ENCODE measurements around the gene FZR1.
"Not testable (repeated sequence)": the region's sequence is repeated elsewhere in the genome, so short reads cannot be mapped to it uniquely, and the experiment has no call there.

Gene FZR1

DNA sequence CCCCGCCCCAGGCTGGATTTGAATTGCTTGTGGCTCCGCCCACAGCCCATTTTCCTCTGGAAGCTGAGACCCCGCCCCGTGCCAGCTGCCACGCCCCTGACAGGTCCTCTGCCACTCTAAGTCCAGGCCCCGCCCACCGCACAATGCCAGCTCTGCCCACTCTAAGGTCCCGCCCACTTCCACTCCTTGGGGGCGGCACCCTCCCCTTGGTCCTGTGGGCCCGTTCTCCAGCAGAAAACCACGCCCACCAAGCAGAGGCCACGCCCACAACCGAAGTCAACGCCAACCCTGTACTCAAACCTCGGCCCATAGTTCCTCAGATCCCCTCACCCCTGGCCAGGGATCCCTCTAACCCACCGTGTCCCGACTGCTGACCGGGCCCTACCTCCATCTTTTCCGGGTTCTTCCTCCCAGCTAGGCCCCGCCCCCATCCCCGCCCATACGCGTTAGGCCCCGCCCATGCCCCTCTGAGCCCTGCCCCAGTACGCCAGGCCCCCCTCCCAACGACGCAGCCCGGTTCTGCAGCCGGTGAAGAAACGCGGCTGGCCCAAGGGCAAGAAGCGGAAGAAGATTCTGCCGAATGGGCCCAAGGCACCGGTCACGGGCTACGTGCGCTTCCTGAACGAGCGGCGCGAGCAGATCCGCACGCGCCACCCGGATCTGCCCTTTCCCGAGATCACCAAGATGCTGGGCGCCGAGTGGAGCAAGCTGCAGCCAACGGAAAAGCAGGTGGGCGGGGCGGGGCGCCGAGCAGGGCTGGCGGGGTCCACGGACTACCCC, 67.9 kb downstream of the FZR1 start:
- DNase-seq (ENCODE audit: low read depth) = peak; percentile 49

DNA sequence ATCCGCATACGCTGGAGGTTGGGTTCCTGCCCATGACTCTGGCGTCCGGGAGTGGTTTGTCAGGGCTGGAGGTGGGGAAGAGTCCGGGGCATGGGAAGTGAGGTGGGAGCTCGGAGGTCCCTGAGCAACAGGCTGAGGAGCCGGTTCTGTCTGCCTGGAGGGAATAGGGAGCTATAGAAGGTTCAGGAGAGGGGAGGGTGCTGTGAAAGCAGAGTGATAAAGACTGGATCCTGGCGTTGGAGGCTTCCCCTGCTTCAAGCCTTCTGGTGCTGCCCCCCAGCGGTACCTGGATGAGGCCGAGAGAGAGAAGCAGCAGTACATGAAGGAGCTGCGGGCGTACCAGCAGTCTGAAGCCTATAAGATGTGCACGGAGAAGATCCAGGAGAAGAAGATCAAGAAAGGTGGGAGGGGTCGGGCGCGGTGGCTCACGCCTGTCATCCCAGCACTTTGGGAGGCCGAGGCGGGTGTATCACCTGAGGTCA, 69.2 kb downstream of the FZR1 start:
- no peak for DNase-seq (ENCODE audit: low read depth)

DNA sequence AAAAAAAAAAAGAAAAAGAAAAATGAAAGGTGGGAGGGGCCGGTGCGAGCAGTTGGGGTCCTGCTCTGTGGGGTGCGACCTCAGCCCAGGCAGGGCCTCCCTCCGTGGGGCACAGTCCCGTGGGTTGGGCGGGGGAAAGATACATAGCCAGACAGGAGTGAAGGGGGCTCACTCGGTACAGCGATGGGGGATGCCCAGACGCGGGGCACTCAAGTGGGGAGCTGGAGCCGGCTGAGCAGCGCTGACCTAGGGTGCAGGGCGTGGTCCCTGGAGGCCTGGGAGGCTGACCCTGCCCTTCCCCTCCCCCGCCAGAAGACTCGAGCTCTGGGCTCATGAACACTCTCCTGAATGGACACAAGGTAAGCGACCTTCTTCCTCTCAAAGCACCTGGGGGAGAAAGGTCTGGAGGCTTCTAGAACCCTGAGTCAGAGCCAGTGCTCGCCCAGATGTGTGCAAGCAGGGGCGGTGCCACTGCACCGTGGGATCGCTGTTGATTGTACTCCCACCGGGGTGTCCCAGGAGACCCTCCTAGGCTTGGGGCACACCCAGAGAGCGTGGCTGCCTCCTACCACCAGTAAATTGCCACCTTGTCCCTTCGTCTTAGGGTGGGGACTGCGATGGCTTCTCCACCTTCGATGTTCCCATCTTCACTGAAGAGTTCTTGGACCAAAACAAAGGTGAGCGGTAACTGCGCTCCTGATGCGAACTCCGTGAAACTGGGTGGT, 70.0 kb downstream of the FZR1 start:
- DNase-seq (ENCODE audit: low read depth) = no peak

DNA sequence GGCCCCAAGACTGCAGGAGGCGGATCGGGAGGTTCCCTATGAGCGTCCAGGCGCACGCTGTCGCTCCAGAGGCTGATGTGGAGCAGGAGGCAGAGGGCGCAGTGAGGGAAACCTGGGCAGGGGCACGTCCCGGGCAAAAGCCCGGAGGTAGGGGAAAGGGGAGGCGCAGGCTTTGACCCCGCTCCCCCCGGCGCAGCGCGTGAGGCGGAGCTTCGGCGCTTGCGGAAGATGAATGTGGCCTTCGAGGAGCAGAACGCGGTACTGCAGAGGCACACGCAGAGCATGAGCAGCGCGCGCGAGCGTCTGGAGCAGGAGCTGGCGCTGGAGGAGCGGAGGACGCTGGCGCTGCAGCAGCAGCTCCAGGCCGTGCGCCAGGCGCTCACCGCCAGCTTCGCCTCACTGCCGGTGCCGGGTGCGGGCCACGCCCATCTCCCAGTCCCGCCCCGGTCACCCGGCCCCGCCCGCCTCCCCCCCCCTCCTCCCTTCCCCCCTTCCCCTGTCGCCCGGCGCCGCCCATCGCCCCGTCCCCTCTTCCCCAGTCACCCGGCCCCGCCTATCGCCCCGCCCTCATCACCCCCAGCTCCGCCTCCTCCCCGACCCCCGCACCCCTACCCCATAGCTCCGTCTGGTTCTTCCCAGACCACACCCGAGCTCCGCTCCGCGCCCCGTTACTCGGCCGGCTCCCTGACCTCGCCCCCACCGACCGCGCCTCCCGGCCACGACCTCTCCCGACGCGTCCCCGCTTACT, 70.8 kb downstream of the FZR1 start:
- no peak for DNase-seq (ENCODE audit: low read depth)

DNA sequence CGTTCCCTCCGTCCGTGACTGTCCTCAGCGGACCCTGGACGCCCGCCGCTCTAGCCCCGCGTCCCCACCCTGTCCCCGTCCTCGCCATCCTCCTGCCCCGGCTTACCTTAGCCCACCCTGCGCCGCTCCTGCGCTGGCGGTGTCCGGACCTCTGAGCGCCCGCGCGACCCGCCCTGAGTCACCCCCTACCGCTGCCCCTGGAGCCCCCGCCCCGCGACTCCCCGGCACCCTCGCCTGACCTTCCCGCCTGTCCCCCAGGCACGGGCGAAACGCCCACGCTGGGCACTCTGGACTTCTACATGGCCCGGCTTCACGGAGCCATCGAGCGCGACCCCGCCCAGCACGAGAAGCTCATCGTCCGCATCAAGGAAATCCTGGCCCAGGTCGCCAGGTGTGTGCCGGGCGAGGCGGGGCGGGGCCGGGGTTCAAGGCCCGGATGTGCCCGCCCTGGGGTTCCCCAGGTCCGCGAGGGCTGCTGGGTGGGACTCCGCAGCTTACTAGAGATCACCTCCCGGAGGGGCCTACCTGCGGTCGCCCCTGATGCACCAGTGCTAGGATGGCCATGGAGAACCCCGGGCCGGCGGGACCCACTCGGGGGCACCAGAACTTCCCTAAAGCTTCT, 71.7 kb downstream of the FZR1 start:
- DNase-seq (ENCODE audit: low read depth) = no peak

DNA sequence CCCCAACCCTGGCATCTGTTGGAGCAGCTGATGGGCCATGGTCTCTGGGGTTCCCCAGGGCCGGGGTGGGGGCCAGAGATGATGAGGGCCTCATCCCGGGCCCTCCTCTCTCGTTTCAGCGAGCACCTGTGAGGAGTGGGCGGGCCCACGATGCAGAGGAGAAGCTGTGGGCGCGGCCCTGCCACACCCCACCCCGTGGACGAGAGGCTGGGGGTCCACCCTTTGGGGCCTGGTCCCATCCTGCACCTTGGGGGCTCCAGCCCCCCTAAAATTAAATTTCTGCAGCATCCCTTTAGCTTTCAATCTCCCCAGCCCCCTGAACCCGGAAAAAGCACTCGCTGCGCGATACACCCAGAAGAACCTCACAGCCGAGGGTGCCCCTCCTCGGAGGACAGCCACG, 72.3 kb downstream of the FZR1 start:
- DNase-seq (ENCODE audit: low read depth) = no peak

DNA sequence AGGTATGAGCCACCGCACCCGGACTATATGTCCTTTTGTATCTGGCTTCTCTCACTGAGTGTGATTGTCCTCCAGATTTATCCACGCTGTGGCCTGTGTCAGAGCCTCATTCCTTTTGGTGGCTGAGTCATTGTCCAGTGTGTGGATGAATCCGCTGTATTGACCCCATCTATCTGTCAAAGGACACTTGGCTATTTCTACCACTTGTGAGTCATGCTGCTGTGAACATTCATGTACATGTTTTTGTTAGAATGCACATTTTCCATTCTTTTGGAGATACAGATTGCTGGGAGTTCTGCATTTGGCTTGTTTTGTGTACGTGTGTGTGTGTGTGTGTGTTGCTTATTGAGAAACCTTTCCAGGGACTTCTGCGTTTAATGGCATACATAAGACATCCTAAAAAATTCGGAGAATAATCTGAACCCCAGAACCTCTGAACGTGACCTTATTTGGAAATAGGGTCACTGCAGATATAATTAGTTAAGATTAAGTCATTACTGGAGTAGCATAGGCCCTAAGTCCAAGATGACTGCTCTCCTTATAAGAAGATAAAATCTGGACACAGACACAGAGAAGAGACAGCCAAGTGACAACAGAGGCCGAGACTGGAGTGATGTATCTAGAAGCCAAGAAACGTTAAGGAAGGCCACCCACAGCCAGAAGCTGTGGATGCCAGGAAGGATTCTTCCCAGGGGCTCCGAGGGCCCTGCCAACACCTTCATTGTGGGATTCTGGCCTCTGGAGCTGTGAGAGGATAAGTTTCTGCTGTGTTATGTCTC, 74.2 kb downstream of the FZR1 start:
- no peak for DNase-seq (ENCODE audit: low read depth)

DNA sequence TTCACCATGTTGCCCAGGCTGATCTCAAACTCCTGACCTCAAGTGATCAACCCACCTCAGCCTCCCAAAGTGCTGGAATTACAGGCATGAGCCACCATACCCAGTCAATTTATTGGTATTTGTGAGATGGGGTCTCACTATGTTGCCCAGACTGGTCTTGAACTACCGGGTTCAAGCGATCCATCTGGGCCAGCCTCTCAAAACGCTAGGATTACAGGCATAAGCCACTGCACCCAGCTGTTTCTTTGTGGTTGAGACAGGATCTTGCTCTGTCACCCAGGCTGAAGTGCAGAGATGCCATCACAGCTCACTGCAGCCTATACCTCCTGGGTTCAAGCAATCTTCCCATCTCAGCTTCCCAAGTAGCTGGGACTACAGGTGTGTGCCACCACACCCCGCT, 75.7 kb downstream of the FZR1 start:
- DNase-seq (ENCODE audit: low read depth) = not testable (repeated sequence)

DNA sequence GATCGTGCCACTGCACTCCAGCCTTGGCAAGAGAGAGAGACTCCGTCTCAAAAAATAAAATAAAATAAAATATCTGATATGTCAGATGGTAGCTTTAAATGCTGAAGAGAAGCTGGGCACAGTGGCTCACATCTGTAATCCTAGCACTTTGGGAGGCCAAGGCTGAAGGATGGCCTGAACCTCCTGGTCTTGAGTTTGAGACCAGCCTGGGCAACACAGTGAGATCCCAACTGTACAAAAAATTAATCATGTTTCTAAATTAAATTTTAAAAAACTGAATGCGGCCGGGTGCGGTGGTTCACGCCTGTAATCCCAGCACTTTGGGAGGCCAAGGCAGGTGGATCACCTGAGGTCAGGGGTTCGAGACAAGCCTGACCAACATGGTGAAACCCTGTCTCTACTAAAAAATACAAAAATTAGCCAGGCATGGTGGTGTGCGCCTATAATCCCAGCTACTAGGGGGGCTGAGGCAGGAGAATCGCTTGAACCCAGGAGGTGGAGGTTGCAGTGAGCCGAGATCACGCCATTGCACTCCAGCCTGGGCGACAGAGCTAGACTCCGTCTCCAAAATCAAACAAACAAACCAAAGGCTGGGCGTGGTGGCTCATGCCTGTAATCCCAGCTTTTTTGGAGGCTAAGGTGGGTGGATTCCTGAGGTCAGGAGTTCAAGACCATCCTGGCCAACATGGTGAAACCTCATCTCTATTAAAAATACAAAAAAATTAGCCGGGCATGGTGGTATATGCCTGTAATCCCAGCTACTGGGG, 78.1 kb downstream of the FZR1 start:
- not testable (repeated sequence) for DNase-seq (ENCODE audit: low read depth)

DNA sequence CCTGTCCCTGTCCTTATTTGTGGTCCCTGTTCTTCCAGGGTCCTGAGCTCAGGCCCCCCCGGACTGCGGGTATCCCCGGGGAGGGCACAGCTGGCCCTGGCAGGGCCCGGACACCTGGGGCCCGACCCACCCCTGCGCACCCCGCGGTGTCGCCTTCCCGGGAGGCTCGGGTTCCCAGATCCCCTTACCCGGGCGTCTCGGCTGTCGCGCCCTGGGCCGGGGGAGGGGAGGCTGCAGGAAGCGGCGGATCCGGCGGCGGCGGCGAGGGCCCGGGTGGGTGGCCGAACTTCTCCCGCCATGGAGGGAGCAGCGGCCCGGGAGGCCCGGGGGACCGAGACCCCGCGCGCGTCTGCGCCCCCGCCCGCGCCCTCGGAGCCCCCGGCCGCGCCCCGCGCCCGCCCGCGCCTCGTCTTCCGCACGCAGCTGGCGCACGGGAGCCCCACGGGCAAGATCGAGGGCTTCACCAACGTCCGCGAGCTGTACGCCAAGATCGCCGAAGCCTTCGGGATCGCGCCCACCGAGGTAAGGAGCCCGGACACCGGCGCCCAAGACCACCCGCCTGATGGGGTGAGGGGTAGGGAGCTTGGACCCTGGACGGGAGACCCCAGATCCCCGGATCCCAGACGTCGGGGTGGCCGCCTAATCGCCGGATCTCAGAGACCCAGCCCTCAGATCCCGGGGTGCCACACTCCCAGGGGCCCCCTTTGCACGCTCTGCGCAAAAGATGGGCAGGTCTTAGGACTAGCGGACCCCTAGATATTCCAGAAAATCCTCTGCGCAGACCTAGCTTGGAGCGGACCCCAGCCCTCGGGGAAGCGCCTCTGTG, 79.4 kb downstream of the FZR1 start, which contains the start of gene GIPC3:
Gene GIPC3 (plus strand): TSS at position 178 of the 826 bp plus-strand sequence. CDS start 120 bp downstream, at position 298.
- DNase-seq (ENCODE audit: low read depth) = no peak

DNA sequence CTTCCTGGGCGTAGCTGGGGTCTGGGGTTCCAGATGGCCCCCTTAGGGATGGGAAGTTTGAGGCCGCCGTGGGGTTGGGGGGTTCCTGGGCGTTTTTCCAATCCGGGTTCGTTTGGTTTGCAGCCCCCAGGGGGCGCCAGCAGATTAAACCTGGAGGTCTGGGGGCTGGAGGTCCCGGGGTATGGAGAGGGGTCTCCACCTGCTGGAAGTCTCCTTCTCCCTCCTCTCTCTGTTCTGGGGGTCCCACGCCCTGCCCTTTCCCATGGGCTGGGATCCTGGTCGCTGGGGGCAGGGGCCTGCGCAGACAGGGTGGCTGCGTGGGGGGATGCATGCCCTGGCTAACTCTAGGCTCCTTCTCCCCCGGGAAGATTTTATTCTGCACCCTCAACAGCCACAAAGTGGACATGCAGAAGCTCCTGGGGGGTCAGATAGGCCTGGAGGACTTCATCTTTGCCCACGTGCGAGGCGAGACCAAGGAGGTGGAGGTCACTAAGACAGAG, 80.1 kb downstream of the FZR1 start:
- DNase-seq (ENCODE audit: low read depth) = no peak

DNA sequence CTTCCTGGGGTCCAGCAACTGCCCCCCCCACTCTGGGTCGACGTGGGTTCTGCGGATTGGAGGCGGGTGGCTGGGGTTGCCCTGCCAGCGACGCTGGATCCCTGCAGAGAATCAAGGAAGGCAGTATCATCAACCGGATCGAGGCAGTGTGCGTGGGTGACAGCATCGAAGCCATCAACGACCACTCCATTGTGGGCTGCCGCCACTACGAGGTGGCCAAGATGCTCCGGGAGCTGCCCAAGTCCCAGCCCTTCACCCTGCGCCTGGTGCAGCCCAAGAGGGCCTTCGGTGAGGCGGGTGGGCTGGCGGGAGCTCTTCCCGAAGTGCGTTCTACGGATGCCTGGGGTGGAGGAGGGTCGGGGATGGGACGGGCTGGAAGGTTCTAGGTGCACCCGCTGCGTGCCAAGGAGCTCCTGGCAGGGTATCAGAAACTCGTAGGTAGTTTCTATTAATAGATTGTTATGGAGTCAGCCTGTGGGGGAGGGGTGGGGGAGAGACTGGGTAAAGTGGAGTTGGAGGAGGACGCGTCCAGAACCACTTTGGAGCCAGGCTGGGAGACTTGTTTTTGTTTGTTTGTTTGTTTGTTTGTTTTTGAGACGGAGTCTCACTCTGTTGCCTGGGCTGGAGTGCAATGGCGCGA, 80.7 kb downstream of the FZR1 start:
- DNase-seq (ENCODE audit: low read depth) = no peak

Data from stimulated activated CD8-positive, alpha-beta memory T cell treated with anti-CD3 and anti-CD28 coated beads, Interleukin-15, amount 100 ng/mL, for 1 hour (primary cell).